Stimulated activated CD8-positive, alpha-beta memory T cell treated with anti-CD3 and anti-CD28 coated beads, Interleukin-15, amount 100 ng/mL, for 24 hours (primary cell): ENCODE data around the gene B3GNT3.

Source experiments
- DNase-seq: peaks from one replicate; pipeline ENCODE4 v3.0.0-alpha.2; 2020; ENCODE audit warnings: low read depth

The B3GNT3 gene, protein sequence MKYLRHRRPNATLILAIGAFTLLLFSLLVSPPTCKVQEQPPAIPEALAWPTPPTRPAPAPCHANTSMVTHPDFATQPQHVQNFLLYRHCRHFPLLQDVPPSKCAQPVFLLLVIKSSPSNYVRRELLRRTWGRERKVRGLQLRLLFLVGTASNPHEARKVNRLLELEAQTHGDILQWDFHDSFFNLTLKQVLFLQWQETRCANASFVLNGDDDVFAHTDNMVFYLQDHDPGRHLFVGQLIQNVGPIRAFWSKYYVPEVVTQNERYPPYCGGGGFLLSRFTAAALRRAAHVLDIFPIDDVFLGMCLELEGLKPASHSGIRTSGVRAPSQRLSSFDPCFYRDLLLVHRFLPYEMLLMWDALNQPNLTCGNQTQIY

DNA sequence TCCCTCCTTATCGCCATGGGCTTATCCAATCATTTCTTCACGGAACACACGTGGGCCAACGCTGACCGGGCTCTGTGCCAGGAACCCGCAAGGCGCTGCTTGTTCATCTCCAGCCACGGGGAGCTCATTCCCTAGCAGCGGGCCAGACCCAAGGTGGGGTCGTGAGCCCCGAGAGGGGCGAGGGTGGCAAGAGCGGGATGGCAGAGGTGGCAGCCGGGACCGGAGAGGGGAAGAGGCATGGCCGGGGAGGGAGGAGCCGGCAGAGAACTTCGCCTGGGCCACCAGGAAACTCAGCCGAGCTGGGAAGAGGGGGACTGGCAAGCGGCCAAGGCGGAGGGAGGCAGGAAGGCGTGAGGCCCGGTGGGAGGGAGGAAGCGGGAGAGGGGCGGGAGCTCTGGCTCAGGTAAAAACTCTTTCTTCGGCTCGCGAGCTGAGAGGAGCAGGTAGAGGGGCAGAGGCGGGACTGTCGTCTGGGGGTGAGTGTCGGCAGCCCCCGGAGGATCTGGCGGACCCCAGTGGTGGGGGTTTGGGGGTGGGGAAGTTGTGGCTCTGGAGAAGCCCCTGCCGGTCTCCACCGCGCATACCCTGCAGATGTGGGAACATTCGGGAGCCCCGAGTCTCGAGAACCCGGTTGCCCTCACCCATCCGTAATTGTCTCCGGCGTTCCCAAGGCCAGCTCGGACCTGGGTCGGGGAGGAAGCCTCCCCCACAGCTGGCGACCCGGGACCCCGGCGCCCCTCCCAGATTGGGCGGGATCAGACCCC, at the start of gene B3GNT3:
TSS of gene B3GNT3 (plus strand) at position 408 of the 764 bp plus-strand sequence. CDS start 12,670 bp downstream, outside the sequence.
- DNase-seq = no peak

DNA sequence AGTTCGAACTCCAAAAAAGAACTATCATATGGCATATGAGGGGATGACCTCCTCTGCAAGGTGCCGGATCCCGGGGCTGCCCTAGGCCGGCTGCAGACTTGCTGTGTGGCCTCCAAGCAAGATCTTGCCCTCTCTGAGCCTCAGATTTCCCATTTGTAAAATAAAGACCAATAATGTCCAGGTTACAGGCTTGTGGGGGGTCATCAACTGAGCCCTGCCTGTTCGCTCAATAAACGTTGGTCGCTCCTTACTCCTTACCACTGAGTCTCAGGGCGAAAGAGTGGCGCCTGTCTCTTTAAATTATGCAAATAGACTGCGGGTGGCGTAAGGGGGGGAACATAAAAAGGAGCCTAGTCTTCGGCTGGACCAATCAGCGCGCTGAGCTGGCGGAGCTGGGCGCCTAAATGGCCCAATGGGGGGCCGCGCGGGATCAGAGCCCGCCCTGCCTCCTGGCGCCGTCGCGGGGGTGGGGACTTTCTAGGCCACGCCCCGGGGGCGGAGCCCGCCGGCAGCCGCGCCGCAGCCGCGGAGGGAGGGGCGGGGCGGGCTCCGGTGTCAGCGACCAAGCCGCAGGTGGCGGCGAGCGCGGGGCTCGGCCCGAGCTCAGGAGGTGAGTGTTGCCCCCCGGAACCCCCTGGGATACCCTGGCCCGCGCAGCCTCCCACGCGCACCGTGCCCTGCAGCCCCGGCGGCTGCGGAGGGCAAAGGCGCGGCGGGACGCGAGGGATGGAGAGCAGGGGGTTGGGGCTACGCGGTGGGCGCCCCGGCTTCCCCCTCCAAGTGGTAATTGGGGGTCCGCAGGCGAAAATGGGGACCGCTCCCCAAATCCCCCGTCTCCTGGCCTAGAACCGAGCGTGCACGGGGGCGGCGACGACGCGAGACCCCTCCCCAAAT, 47.5 kb upstream of the B3GNT3 start:
- DNase-seq = peak; percentile 90

DNA sequence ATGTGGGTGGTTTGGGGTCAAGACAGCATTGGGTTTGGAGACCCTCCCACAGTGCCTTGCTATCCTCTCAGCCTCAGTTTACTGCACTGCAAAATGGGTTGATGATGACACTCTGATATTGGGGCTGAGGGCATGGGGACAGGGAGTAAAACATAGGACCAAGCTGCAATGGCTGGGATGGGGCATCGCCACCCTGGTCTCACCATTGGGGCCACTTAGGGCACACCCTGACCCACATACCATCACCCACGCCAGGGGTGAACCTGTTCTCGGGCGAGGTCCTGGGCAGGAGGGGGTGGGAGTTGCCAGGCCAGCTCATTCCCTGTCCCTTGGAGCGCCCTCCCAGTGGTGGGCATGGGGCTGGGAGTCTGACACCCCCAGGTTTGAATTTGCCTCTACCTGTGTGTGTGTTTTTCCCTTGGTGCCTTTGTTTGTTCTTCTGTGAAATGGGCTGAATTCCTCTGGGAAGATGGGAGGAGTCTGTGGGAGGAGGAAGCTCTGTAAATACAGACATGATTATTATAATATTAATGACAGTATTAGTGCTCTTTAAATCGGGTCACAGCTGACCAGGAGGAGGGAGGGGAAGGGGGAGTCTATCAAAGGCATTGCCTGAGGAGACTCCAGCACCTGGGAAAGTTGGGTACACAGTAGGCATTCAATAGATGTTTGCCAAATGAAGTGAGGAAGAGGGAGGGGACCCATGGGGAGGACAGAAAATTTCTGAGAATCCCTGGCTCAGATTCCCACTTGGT, 45.9 kb upstream of the B3GNT3 start:
- DNase-seq = no peak

DNA sequence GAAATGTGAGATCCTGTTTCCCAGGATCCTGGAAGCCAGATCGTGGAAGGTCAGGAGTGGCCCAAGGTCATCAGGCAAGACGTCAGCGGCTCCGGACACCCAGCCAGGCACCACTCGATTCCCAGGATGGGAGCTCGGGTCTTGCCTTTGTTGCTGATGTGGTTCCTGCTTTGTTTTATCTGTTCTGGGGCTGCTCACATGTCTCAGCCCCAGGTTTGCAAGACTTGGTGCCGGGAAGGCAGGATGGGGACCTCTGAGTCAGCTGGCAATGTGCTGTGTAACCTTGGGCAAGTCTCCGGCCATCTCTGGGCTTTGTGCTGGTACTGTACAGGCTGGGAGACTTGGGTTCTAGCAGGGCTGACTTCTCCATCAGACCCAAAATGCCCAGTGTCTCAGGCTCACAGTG, 45.0 kb upstream of the B3GNT3 start:
- no peak for DNase-seq

DNA sequence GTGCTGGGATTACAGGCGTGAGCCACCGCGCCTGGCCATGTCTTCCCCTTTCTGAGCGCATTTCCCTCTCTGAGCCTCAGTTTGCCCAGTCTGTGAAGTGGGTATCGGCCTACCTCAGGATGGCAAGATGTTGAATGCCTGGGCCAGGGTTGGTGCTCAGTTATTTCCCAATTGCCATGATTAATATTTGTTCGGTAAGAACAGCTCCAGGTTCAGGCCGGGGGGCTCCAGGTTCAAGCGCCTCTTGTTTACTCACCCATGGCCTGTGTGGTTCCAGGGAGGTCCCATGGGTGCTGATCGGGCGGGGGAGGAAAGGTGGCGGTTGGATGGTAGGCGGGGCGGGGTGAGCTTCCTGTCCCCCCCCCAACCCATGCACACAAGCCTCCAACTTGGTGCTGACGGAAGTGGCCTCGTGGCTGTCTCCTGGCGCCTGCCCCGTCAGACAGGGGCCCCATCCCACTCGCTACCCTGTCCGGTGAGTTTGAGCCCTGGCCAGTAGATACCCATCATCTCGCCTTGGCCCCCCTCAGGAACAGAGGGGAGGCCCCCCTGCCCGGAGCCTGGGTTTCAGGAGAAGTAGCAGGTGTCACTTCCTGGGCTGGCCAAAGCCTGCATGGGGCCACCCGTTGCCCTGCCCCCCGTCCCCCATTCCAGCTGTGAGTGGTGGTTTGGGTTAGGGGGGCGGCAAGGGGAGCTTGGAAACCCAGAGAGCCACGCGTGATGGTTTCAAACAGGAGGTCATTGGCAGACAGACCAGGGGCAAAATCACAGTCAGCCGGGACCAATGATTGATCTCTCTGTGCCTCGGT, 43.6 kb upstream of the B3GNT3 start, which contains the start of gene FCHO1:
TSS of gene FCHO1 (plus strand) at position 375 of the 809 bp plus-strand sequence. CDS start 3,688 bp downstream, outside the sequence.
- DNase-seq = peak; percentile 59

DNA sequence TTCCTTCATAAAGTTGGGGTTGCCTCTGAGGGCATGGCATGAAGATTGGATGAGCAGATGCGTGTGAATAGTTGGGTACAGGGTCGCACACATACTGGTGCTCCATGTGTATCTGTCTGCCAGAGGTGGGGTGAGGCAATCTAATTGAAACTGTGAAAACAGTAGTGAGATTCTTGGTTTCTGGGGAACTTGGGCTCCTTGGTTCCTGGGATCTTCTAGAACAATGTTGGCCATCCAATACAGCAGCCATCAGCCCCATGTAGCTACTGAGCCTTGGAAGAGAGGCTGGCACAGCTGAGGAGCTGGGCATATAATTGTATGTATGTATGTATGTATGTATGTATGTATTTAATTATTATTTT, 43.0 kb upstream of the B3GNT3 start:
- DNase-seq = no peak

DNA sequence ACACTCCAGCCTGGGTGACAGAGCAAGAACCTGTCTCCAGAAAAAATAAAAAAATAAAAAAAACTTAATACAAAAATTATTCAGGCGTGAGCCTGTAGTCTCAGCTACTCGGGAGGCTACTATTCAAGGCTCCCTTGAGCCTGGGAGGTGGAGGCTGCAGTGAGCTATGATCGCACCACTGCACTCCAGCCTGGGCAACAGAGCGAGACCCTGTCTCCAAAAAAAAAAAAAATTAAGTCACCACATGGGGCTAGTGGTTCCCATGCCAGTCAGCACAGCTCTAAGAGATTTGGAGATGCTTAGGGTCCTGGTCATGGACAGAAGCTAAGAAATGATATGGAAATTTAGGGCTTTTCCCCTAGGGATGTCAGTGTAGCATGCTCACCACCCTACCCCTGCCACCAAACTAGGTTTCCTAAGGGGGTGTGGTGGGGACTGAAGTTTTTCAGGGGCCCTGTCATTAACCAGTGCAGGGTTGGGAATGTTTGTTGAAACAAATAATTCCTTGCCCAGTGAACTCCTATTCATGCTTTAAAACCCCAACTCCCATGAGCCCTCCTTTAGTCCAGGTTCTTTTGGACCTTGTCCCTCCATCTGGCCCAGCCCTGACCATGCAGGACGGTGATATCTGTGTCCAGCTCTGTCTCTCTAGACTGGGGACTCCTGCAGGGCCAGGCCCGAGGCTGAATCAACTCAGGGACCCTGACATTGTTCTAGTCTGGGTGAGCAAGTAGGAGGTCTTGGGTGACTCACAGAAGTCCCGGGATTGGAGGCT, 41.9 kb upstream of the B3GNT3 start:
- no peak for DNase-seq

DNA sequence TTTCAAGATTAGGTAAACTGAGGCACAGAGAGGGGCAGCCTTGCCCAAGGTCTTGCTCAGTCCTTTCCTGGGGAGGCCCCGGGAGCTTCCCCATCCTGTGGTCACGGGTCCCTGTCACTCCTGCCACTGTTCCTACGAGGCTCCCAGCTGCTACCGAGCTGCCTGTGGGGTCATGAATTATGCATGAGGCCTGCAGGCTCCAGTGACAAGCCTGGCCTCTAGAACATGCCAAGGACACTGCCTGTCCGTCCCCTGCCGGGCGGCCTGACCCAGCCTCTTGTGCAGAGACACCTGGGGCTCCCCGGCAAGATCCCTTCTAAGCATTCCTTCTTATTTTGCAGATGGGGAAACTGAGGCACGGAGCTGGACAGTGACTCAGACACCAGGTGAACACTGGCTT, 41.0 kb upstream of the B3GNT3 start:
- DNase-seq = no peak

DNA sequence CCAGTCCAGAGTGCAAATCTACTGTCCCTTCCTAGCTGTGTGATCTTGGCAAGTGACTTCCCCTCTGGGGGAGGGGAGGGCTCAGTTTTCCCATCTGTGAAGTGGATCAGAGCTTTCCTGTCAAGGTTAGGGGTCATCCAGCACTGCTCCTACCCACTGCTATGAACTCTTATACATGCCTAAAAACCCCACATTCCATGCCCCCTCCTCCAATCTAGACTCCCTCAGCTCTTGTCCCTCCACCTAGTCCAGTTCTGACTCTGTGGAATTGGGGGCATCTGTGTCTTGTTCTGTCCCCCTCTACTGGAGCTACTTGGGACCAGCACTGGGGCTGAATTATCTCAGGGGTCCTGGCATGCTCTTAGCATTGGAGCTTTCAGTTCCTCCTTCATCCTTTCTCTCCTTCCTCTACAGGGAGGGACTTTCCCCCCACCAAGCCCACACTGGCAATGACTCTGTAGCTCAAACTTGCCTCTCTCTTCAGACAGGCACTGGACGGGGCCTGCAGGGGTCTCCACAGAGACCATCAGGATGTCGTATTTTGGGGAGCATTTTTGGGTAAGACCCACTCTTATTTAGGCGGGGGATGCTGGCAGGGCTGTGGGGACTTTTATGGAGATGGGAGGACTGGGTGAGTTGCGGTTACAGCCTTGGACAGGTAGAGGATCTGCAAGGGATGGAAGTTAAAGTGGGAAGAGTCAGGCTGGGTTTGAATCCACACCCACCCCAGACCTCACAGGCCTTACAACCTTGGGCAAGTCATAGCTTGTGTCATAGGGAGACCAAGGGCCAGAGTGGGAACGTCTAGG, 40.1 kb upstream of the B3GNT3 start:
- no peak for DNase-seq

DNA sequence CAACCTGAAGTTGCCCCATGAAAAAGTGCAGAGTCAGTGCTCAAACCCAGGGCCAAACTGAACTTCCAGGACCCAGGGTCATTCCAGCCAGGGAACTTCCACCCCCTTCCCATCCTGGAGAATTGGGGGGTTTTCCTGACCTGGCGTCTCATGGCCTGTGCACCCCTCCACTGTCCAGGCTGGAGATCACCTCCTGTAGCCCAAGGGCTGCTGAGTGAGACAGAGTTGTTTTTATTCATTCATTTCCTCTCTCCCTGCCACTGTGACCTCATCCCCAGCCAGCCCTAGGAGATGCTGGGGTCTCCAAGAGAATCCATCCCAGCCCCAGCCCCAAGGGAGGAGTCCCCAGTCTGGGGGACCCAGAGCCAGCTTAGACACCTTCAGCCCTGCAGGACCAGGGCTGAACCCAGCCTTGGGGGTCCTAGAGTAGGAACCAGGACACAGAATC, 39.5 kb upstream of the B3GNT3 start:
- DNase-seq = no peak

DNA sequence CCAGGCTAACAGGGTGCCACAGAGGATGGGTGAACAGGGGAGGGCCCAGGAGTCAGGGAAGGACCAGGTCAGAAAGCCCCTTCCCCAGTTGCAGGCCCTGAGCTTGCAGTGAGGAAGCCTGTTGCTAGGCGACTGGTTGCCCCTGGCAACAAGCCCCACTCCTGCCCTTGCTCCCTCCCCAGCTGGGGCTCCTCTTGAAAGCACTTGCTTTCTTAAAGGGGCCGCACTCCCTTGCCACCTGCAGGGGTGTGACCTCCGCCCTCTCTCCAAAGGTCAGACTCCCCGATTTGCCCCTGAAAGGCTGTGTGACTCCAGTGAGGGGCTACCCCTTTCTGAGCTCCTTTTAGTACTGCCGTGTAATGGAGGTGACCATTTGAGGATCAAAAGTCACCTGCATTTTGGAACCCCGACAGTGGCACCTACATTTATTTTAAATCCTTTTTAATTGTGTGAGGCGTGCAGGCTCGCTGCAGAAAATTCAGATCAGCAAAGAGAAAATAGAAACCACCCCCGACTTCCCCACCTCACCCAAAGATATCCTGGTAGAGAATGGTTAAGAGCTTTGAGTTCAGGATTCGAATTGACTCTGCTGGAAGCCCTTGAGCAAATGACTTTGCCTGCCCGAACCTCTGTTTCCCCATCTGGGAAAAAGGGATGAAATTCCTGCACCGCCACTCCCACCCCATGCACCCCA, 38.8 kb upstream of the B3GNT3 start:
- no peak for DNase-seq

DNA sequence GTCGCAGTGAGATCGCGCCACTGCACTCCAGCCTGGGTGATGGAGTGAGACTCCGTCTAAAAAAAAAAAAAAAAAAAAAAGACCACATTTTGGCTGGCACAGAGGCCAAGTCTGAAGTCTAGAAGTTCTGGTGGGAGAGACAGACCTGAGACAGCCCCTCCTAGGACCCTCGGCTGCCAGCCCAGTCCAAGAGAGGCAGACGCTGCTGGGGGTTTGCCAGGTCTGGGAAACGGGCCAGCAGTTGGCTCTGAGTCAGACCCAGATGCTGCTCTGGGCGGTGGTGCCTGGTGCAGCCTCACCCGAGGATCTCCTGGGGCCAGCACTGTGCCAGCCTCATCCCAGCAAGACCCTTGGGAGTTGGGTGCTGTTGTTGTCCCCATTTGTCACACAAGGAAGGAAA, 37.8 kb upstream of the B3GNT3 start:
- DNase-seq = no peak

DNA sequence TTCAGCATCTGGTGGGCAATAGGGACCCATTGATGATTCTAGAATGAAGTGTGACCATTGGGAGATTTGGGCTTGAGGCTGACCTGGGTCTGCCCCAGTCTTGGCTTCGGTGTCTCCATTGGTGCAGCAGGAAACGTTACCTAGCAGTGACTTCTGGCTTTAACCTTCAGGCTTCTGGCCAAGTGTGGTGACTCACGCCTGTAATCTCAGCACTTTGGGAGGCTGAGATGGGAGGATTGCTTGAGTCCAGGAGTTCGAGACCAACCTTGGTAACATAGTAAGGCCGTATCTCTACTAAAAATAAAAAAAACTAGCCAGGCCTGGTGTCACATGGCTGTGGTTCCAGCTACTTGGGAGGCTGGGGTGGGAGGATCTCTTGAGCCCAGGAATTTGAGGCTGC, 36.4 kb upstream of the B3GNT3 start:
- no peak for DNase-seq

DNA sequence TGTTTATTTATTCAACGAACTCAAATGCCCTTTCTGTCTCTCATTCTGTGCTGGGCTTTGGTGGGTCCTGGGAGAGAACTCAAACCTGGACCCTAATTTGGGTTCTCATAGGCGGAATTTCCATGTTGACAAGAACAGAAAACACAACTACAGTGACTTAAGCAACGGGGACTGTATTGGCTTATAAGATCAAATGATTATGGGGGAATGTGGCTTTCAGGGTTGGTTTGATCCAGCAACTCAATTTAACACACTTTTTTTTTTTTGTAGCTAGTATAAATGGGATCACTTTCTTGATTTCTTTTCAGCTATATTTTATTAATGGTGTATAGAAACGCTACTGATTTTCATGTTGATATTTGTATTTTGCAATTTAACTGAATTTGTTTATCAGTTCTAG, 33.8 kb upstream of the B3GNT3 start:
- DNase-seq = no peak

DNA sequence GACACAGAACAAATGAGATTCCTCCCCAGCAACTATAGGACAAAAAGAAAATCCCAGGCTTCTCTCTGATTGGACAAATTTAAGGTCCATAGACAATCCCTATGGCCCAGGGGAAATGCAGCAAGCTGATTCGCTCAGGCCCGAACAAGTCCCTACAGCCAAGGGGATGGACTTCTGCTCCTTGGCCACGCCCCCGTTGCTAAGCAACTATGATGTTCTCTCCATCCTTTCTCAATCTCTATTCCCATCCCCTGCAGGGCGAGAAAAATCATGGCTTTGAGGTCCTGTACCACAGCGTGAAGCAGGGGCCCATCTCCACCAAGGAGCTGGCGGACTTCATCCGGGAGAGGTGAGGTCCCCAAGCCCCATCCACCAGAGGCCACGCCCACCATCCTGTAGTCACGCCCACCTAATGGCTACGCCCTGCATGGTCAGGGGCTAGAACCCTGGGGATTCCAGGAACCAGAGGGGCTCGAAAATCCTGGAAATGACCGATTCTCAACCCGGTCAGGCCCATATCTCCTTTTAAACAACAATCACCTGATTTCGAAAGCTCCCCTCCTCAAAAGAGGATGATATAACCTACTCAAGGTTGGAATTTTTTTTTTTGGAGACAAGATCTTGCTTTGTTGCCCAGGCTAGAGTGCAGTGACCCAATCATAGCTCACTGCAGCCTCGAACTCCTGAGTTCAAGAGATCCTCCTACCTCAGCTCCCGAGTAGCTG, 32.3 kb upstream of the B3GNT3 start:
- DNase-seq = no peak

DNA sequence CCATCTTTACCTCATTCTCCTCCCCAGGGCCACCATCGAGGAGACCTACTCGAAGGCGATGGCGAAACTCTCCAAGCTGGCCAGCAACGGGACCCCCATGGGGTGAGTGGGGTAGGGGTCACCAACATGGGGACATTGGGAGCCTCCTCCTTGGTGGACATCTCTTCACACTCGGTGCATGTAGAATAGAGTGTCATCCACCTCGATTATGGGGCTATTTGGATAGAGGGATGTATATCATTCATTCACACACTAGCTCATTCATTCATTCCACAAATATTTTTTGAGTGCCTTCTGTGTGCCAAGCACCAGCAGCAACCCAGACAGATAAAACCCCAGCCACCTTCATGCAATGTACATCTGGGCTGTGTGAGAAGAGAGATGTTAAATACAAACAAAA, 30.6 kb upstream of the B3GNT3 start:
- DNase-seq = no peak

DNA sequence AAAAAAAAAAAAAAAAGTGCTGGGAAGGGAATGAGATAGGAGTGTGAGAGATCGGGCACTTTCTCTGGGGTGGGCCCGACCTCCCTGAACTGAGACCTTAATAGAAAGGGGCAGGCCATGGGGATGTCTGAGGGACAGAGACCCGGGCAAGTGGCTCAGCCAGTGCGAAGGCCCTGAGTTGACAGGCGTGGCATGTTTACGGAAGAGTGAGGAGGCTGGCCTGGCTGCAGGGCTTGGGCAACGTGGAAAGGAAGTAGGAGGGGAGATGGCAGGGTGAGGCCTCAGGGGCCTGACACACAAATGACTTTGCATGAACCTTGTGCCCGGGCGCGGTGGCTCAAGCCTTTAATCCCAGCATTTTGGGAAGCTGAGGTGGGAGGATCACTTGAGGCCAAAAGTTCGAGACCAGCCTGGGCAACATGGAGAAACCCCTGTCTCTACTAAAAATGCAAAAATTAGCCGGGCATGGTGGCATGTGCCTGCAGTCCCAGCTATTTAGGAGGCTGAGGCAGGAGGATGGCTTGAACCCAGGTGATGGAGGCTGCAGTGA, 29.8 kb upstream of the B3GNT3 start:
- no peak for DNase-seq
